HepG2 (cell line): ENCODE data around the gene TCTA. TPM values are rescaled to one million over a fixed set of nuclear protein-coding genes. Genes with fewer than 3 reads are reported as not detected.

ENCODE experiments used
- ATF2 ChIP-seq: sonication (generic); formaldehyde crosslinking; IDR thresholded peaks from 2 replicates; pipeline ENCODE4 v1.4.0; 2020; ENCODE audit warnings: missing genetic modification reagents
- ATF6 ChIP-seq: sonication (generic); formaldehyde crosslinking; conservative IDR thresholded peaks from 2 replicates; pipeline ENCODE4 v1.4.0; 2020; ENCODE audit warnings: missing genetic modification reagents
- CREM ChIP-seq, 2 experiments: sonication (generic) in 1 of 2; formaldehyde crosslinking in 1 of 2; IDR thresholded peaks; 2 replicates each; pipeline versions ENCODE4 v1.4.0 to v1.6.1; 2016 to 2020; ENCODE audit warnings: antibody characterized with exemption in 1 of 2, mild to moderate bottlenecking in 1 of 2, missing genetic modification reagents in 1 of 2
- CSRNP1 ChIP-seq: sonication (generic); formaldehyde crosslinking; IDR thresholded peaks from 2 replicates; pipeline ENCODE4 v1.8.1; 2023; ENCODE audit warnings: mild to moderate bottlenecking, missing genetic modification reagents
- GABPB1 ChIP-seq: IDR thresholded peaks from 2 replicates; pipeline ENCODE4 v1.6.1; 2016; ENCODE audit warnings: mild to moderate bottlenecking, missing genetic modification reagents, moderate library complexity, missing compliant biosample characterization
- GMEB1 ChIP-seq: sonication (generic); formaldehyde crosslinking; IDR thresholded peaks from 2 replicates; pipeline ENCODE4 v1.5.1; 2020; ENCODE audit warnings: missing genetic modification reagents, mild to moderate bottlenecking, borderline replicate concordance
- KMT2A ChIP-seq: sonication (generic); formaldehyde crosslinking; IDR thresholded peaks from 2 replicates; pipeline ENCODE4 v1.4.0; 2020; ENCODE audit warnings: missing genetic modification reagents
- MAFK ChIP-seq, 2 experiments: IDR thresholded peaks in 1 of 2; conservative IDR thresholded peaks in 1 of 2; 2 replicates each; pipeline ENCODE4 v1.6.1; 2011; ENCODE audit warnings: improper control_type of control experiment in 2 of 2, low read length in 2 of 2
- MED8 ChIP-seq: sonication (generic); formaldehyde crosslinking; IDR thresholded peaks from 2 replicates; pipeline ENCODE4 v1.8.1; 2023; ENCODE audit warnings: mild to moderate bottlenecking, missing genetic modification reagents; ENCODE audit not compliant: insufficient replicate concordance
- PCBP2 ChIP-seq: fragments of 200-400 bp; formaldehyde crosslinking; optimal IDR thresholded peaks from 2 replicates; pipeline ENCODE3; 2018; ENCODE audit warnings: low read length, low read depth; ENCODE audit not compliant: poor library complexity, severe bottlenecking
- PHF5A ChIP-seq: IDR thresholded peaks from one replicate; pipeline ENCODE4 v1.6.1; 2018; ENCODE audit warnings: low read depth, missing genetic modification reagents; ENCODE audit not compliant: unreplicated experiment
- RELA ChIP-seq: sonication (generic); formaldehyde crosslinking; IDR thresholded peaks from 2 replicates; pipeline ENCODE4 v1.4.0; 2020; ENCODE audit warnings: missing genetic modification reagents
- TSC22D2 ChIP-seq: sonication (generic); formaldehyde crosslinking; IDR thresholded peaks from 2 replicates; pipeline ENCODE4 v1.5.1; 2020; ENCODE audit warnings: missing genetic modification reagents, mild to moderate bottlenecking, borderline replicate concordance
- ZNF101 ChIP-seq: sonication (generic); formaldehyde crosslinking; IDR thresholded peaks from 2 replicates; pipeline ENCODE4 v1.4.0; 2020; ENCODE audit warnings: mild to moderate bottlenecking, low read depth, missing genetic modification reagents, borderline replicate concordance
- ZNF205 ChIP-seq: IDR thresholded peaks from 2 replicates; pipeline ENCODE4 v1.6.1; 2018; ENCODE audit warnings: missing biosample characterization, missing genetic modification reagents
- ZNF331 ChIP-seq: sonication (generic); formaldehyde crosslinking; IDR thresholded peaks from 2 replicates; pipeline ENCODE4 v1.4.0; 2020; ENCODE audit warnings: missing genetic modification reagents
- ZNF367 ChIP-seq: sonication (generic); formaldehyde crosslinking; IDR thresholded peaks from 2 replicates; pipeline ENCODE4 v1.4.0; 2020; ENCODE audit warnings: missing genetic modification reagents, borderline replicate concordance
- ZNF446 ChIP-seq: sonication (generic); formaldehyde crosslinking; IDR thresholded peaks from 2 replicates; pipeline ENCODE4 v1.5.0; 2020; ENCODE audit warnings: mild to moderate bottlenecking, missing genetic modification reagents
- ZNF567 ChIP-seq: sonication (generic); formaldehyde crosslinking; IDR thresholded peaks from 2 replicates; pipeline ENCODE4 v1.8.1; 2023; ENCODE audit warnings: mild to moderate bottlenecking, missing genetic modification reagents, borderline replicate concordance
- ZNF616 ChIP-seq: sonication (generic); formaldehyde crosslinking; IDR thresholded peaks from 2 replicates; pipeline ENCODE4 v1.5.0; 2020; ENCODE audit warnings: low read depth, mild to moderate bottlenecking, missing genetic modification reagents
- ZNF674 ChIP-seq: sonication (generic); formaldehyde crosslinking; IDR thresholded peaks from 2 replicates; pipeline ENCODE4 v1.5.0; 2020; ENCODE audit warnings: low read depth, mild to moderate bottlenecking, missing genetic modification reagents
- ZNF772 ChIP-seq: sonication (generic); formaldehyde crosslinking; IDR thresholded peaks from 2 replicates; pipeline ENCODE4 v1.5.0; 2020; ENCODE audit warnings: mild to moderate bottlenecking, missing genetic modification reagents
- polyA plus RNA-seq, 8 experiments: library from polyadenylated mRNA; depleted of rRNA in 3 of 8; stranded (reverse) in 7 of 8; unstranded in 1 of 8; fragments of >200 nt; fragmentation: Illumina TruSeq in 4 of 8; extraction: Trizol in 4 of 8; gene quantifications; 2 replicates each; pipeline versions ENCODE4 v1.2.1 to v1.2.3, GENCODE V29; 2011 to 2016; ENCODE audit warnings: low read depth in 4 of 8, missing spikeins in 1 of 8, mixed read lengths in 1 of 8; ENCODE audit not compliant: insufficient read depth in 1 of 8
- total RNA-seq, 5 experiments: library from RNA; depleted of rRNA; stranded (reverse); fragments of >200 nt; fragmentation: Illumina TruSeq; extraction: Trizol; gene quantifications; 2 replicates each; pipeline ENCODE4 v1.2.3, GENCODE V29; 2016; ENCODE audit warnings: low read depth in 1 of 5

TCTA gene
- total and polyA plus RNA-seq, 2 of the 13 experiments (the other 11 are each of a cell fraction or from before 2014, with no cell fraction given): 8.3 to 13.2 TPM

GRCh38 chr3:49465270-49466034 is 53.2 kb downstream of the TCTA start (continued):
- TF ChIP-seq KMT2A (0 out of 2 replicates have a peak, but pooled peaks have one; percentile 21), ZNF674 (no peak), GABPB1 (no peak), PCBP2 (no peak), ZNF616 (CRISPR knock-in tag) (no peak), GMEB1 (peak; percentile 36; the same call in 1 of the 2 replicates), CSRNP1 (CRISPR knock-in tag) (0 out of 2 replicates have a peak, but pooled peaks have one; percentile 49), ZNF101 (CRISPR knock-in tag) (no peak), PHF5A (CRISPR knock-in tag) (no peak), ZNF205 (CRISPR knock-in tag) (no peak), MAFK (conservative IDR thresholded peaks at IDR 0.05 in 1 of 2, IDR thresholded peaks at IDR 0.05 in 1 of 2; ENCODE audit: low read length in 2 of 2) (no peak), ZNF367 (CRISPR knock-in tag) (no peak), ATF6 (no peak), ATF2 (CRISPR knock-in tag) (no peak), ZNF446 (CRISPR knock-in tag) (no peak), ZNF331 (peak; percentile 10; the same call in 1 of the 2 replicates), RELA (CRISPR knock-in tag) (no peak), TSC22D2 (CRISPR knock-in tag) (no peak), MED8 (CRISPR knock-in tag) (no peak), ZNF772 (CRISPR knock-in tag) (no peak), ZNF567 (CRISPR knock-in tag) (no peak), CREM (IDR thresholded peaks at IDR 0.05) (no peak; the same call in 1 of the 2 replicates), CREM (CRISPR knock-in tag; IDR thresholded peaks at IDR 0.05) (no peak)
